ENCODE data around the gene C10orf90.

DNA sequence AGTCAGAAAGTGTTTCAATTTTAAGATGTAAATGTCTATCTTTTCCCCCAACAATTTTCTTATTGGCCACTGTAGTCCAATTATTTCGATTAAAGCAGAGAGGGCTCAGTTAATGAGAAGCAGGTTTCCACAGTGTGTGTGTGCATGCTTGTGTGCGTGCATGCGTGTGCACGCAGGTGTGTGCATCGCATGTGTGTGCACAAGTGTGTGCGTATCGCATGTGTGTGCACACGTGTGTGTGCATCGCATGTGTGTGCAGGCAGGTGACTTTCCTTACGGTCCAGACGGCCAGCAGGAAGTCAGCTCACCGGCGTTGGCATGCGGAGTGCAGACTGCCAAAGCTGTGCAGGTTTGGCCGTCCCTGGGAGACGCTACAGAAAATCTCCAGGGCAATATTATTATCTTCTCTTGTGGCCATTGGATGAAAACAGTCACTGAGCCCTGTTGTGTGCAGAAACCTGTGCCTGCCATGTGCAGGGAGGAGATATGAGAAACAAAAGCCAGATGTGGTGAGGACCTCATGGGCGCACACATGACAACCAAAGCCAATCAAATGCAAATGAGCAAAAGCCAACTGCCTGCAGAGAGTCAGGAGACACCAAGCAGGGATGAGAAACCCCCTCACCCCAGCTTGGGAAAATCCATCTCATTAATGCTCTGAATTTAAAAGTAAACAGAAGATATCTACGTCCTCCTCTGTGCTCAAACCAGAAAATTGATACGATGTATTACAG lies 70.4 kb downstream of the C10orf90 start:
- TF ChIP-seq CTCF (IDR thresholded peaks at IDR 0.05): no peak
- no peak for TF ChIP-seq POLR2A (IDR thresholded peaks at IDR 0.05)
- no peak for TF ChIP-seq EP300 (IDR thresholded peaks at IDR 0.05)
- no peak for TF ChIP-seq POLR2AphosphoS5 (IDR thresholded peaks at IDR 0.05)

Measured in suprapubic skin (tissue), 4 donors.